ENCODE data around the gene SGMS1.
"Not testable (repeated sequence)": the region's sequence is repeated elsewhere in the genome, so short reads cannot be mapped to it uniquely, and the experiment has no call there.

GRCh38 chr10:50425215-50425614 is 198.5 kb downstream of the SGMS1 start:
- TF ChIP-seq CTCF (IDR thresholded peaks at IDR 0.05; ENCODE audit: low read depth, low read length, poor library complexity, severe bottlenecking); EZH2phosphoT487 (IDR thresholded peaks at IDR 0.05; ENCODE audit: borderline replicate concordance, low read length): not testable (repeated sequence)

Data from DOHH2 (cell line).